Fibroblast of lung (primary cell): ENCODE data around the gene ZNF735. TPM values are rescaled to one million over a fixed set of nuclear protein-coding genes. Genes with fewer than 3 reads are reported as not detected.

ENCODE experiments used
- DNase-seq, 2 donors: peaks; one replicate each; pipeline versions ENCODE4 v3.0.0 to v3.0.0-alpha.2; 2010; ENCODE audit warnings: low read depth in 2 of 2
- H2AFZ ChIP-seq: 2 replicates; pipeline ENCODE4 v1.5.1; 2012; ENCODE audit warnings: low read length, control low read depth, inconsistent platforms
- H3K27ac ChIP-seq: 2 replicates; pipeline ENCODE4 v1.5.1; 2011; ENCODE audit warnings: low read length, control low read depth; ENCODE audit not compliant: insufficient read depth
- H3K27me3 ChIP-seq: 2 replicates; pipeline ENCODE4 v1.5.1; 2011; ENCODE audit warnings: mild to moderate bottlenecking, low read length; ENCODE audit not compliant: control insufficient read depth, insufficient read depth
- H3K36me3 ChIP-seq: 2 replicates; pipeline ENCODE4 v1.5.1; 2011; ENCODE audit warnings: low read length; ENCODE audit not compliant: control insufficient read depth, insufficient read depth
- H3K4me1 ChIP-seq: 2 replicates; pipeline ENCODE4 v1.5.1; 2011; ENCODE audit warnings: low read length; ENCODE audit not compliant: control insufficient read depth, insufficient read depth; ENCODE audit errors: extremely low read depth
- H3K4me2 ChIP-seq: 2 replicates; pipeline ENCODE4 v1.5.1; 2011; ENCODE audit warnings: low read length, control low read depth; ENCODE audit not compliant: insufficient read depth; ENCODE audit errors: extremely low read depth
- H3K4me3 ChIP-seq, 4 experiments: fragments of 200-600 bp in 1 of 4; sonication (generic) in 1 of 4; replicated peaks in 1 of 4; 2 replicates each; pipeline ENCODE4 v1.5.1; 2011 to 2016; ENCODE audit warnings: low read length in 4 of 4, low read depth in 3 of 4, mild to moderate bottlenecking in 3 of 4, control low read depth in 2 of 4, inconsistent platforms in 1 of 4, mixed read lengths in 1 of 4; ENCODE audit not compliant: insufficient read depth in 1 of 4; ENCODE audit errors: control extremely low read depth in 1 of 4
- H3K79me2 ChIP-seq: 2 replicates; pipeline ENCODE4 v1.5.1; 2012; ENCODE audit warnings: mild to moderate bottlenecking, low read length, inconsistent platforms; ENCODE audit not compliant: control insufficient read depth, insufficient read depth
- H3K9ac ChIP-seq: 2 replicates; pipeline ENCODE4 v1.5.1; 2011; ENCODE audit warnings: mild to moderate bottlenecking, low read length, control low read depth; ENCODE audit not compliant: insufficient read depth
- H3K9me3 ChIP-seq: 2 replicates; pipeline ENCODE4 v1.5.1; 2012; ENCODE audit warnings: low read depth, low read length; ENCODE audit not compliant: control insufficient read depth, insufficient read depth
- H4K20me1 ChIP-seq: 2 replicates; pipeline ENCODE4 v1.5.1; 2011; ENCODE audit warnings: low read length; ENCODE audit not compliant: control insufficient read depth, insufficient read depth; ENCODE audit errors: extremely low read depth
- CTCF ChIP-seq, 2 donors: IDR thresholded peaks in 1 of 2; conservative IDR thresholded peaks in 1 of 2; 1 replicate in 1 of 2; 2 replicates in 1 of 2; pipeline ENCODE4 v1.5.1; 2011 to 2012; ENCODE audit warnings: low read length in 2 of 2, control low read depth in 1 of 2, inconsistent platforms in 1 of 2, low read depth in 1 of 2, mild to moderate bottlenecking in 1 of 2
- EZH2 ChIP-seq: IDR thresholded peaks from 2 replicates; pipeline ENCODE4 v1.5.1; 2012; ENCODE audit warnings: low read length, control low read depth, mild to moderate bottlenecking; ENCODE audit errors: missing control alignments
- polyA plus RNA-seq, 2 donors: library from polyadenylated mRNA; depleted of rRNA in 1 of 2; stranded (reverse) in 1 of 2; unstranded in 1 of 2; fragments of >200 nt; gene quantifications; 2 replicates each; pipeline ENCODE4 v1.2.1, GENCODE V29; 2011 to 2012; ENCODE audit warnings: missing spikeins in 1 of 2
- total RNA-seq: library from RNA; depleted of rRNA; stranded (reverse); fragments of >200 nt; gene quantifications from 2 replicates; pipeline ENCODE4 v1.2.1, GENCODE V29; 2014

The ZNF735 gene
- total and polyA plus RNA-seq, 2 donors (not counting 1 experiment from before 2014, with no cell fraction given) = not detected

GRCh38 chr7:64182036-64182790 lies 24.8 kb upstream of the ZNF735 start:
- Histone ChIP-seq H4K20me1 (no peaks in the 10 kb centered on the region), H3K27ac (no peak overlapping the region), H3K9me3 (no peaks in the 10 kb centered on the region), H3K4me2 (no peak overlapping the region), H3K9ac (no peak overlapping the region), H2AFZ (no peak overlapping the region), H3K4me1 (no peaks in the 10 kb centered on the region), H3K4me3 (no peak overlapping the region), H3K36me3 (no peaks in the 10 kb centered on the region), H3K27me3 (no peaks in the 10 kb centered on the region), H3K79me2 (no peaks in the 10 kb centered on the region)
- no peak for TF ChIP-seq EZH2
- DNase-seq = no peak

GRCh38 chr7:64183126-64183742 lies 23.8 kb upstream of the ZNF735 start:
- Histone ChIP-seq H3K4me3 (no peak overlapping the region), H3K9me3 (no peaks in the 10 kb centered on the region), H2AFZ (no peak overlapping the region), H3K27me3 (no peaks in the 10 kb centered on the region), H3K4me2 (no peak overlapping the region), H3K36me3 (no peaks in the 10 kb centered on the region), H3K79me2 (no peaks in the 10 kb centered on the region), H4K20me1 (no peaks in the 10 kb centered on the region), H3K9ac (no peak overlapping the region), H3K27ac (no peak overlapping the region), H3K4me1 (no peaks in the 10 kb centered on the region)
- TF ChIP-seq EZH2 (no peak), CTCF (conservative IDR thresholded peaks at IDR 0.05 in 1 of 2, IDR thresholded peaks at IDR 0.05 in 1 of 2; ENCODE audit: low read depth in 1 of 2, low read length in 2 of 2) (peak in 1 of 2 donors; percentile 20)
- no peak for DNase-seq

GRCh38 chr7:64183827-64184372 lies 23.1 kb upstream of the ZNF735 start:
- TF ChIP-seq CTCF (conservative IDR thresholded peaks at IDR 0.05 in 1 of 2, IDR thresholded peaks at IDR 0.05 in 1 of 2; ENCODE audit: low read depth in 1 of 2, low read length in 2 of 2) (no peak), EZH2 (no peak)
- Histone ChIP-seq H3K36me3 (no peaks in the 10 kb centered on the region), H3K4me3 (no peak overlapping the region), H3K4me1 (no peaks in the 10 kb centered on the region), H3K4me2 (no peak overlapping the region), H4K20me1 (no peaks in the 10 kb centered on the region), H3K79me2 (no peaks in the 10 kb centered on the region), H3K9ac (no peak overlapping the region), H3K9me3 (no peaks in the 10 kb centered on the region), H3K27ac (no peak overlapping the region), H3K27me3 (no peaks in the 10 kb centered on the region), H2AFZ (no peak overlapping the region)
- no peak for DNase-seq
